Measurements from ENCODE around the gene LRRC28. TPM values are rescaled to one million over a fixed set of nuclear protein-coding genes. Genes with fewer than 3 reads are reported as not detected.

LRRC28 gene
- total RNA-seq, 1 donor from 2014 or later = 7.4 TPM

GRCh38 chr15:99305761-99306505 lies 54.7 kb downstream of the LRRC28 start:
- peak in 1 of 2 donors; percentile 47 for DNase-seq (ENCODE audit: low read depth in 2 of 2)

DNA sequence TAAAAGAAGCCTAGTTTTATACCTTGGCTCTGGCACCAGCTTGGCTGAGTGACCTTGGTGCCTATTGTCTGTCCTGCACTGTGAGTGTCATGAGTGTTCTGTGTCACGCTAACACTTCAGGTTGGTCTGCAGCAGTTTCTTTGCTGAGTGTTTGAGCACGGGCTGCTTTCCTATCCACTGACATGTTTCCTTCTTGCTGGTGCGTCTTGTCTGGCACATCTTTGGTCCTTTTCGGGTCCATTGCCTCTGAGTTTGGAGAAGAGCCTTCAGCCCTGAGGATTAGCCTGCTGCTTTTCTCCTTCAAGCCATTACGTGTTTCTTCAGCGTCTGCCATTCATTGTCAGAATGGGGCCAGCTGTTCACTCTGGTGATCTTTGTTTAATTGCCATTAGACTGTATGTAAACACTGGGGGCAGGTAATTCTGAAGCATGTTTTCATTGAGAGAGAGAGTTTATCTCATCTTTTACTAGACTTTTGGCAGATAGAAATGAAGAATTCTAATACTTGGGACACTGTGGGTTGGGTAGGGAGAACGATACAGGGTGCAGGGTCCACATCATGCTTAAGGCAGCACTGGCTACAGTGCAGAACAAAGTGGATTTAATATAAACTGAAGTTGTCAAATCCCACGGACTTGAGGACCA lies 55.5 kb downstream of the LRRC28 start:
- no peak for DNase-seq (ENCODE audit: low read depth in 2 of 2)

- DNase-seq (ENCODE audit: low read depth in 2 of 2) = peak in 1 of 2 donors; percentile 9
These were observed 56.5 kb downstream of the LRRC28 start for GRCh38 chr15:99307735-99308134.

- DNase-seq (ENCODE audit: low read depth in 2 of 2) = no peak
These were observed 59.5 kb downstream of the LRRC28 start for GRCh38 chr15:99310745-99311144.

DNA sequence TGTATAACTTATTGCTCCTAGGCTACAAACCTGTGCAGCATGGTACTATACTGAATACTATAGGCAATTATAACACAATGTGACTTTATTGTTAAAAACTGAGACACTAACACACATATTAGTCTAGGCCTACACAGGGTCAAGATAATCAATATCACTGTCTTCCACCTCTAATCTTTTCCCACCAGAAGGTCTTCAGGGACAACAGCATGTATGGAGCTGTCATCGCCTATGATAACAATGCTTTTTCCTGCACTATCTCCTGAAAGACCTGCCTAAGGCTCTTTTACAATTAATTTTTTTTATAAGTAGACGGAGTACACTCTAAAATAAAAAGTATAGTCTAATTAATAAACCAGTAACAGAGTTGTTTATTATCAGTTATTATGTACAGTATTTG lies 60.9 kb downstream of the LRRC28 start:
- DNase-seq (ENCODE audit: low read depth in 2 of 2) = no peak

DNA sequence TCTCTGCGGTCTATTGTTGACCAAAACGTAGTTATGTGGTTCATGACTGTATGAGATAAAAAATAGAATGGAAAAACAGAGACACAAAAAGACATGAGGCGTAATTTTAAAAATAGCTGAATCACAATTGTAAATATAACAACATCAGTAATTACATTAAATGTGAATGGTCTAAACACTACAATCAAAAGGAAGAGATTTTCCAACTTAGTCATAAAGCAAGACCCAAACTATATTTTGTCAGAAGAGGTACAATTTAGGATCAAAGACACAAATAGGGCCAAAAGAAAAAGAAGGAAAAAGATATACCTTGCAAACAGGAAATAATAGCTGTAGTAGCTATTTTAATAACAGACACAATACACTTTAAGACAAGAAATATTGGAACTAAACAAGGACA lies 61.5 kb downstream of the LRRC28 start:
- DNase-seq (ENCODE audit: low read depth in 2 of 2) = no peak

DNA sequence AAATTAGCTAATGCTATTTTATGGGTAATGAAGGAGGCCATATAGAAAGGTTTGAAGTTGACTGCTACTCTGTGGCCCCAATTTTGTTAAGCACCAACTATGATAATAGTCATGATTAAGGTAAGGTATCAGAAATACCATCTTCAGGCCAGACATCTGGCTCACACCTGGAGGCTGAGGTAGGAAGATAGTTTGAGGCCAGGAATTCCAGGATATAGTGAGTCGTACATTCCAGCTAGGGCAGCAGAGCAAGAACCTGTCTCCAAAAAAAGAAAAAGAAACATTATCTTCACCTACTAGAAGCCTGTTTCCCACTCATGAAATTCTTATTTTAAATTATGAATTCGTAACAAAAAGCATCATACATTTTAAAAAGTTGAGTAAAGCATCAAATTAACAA lies 64.4 kb downstream of the LRRC28 start:
- no peak for DNase-seq (ENCODE audit: low read depth in 2 of 2)

- DNase-seq (ENCODE audit: low read depth in 2 of 2) = no peak
These were observed 69.3 kb downstream of the LRRC28 start for GRCh38 chr15:99320374-99321215.

GRCh38 chr15:99321468-99321867 lies 70.2 kb downstream of the LRRC28 start:
- DNase-seq (ENCODE audit: low read depth in 2 of 2) = no peak

GRCh38 chr15:99322643-99323405 lies 71.5 kb downstream of the LRRC28 start:
- no peak for DNase-seq (ENCODE audit: low read depth in 2 of 2)

DNA sequence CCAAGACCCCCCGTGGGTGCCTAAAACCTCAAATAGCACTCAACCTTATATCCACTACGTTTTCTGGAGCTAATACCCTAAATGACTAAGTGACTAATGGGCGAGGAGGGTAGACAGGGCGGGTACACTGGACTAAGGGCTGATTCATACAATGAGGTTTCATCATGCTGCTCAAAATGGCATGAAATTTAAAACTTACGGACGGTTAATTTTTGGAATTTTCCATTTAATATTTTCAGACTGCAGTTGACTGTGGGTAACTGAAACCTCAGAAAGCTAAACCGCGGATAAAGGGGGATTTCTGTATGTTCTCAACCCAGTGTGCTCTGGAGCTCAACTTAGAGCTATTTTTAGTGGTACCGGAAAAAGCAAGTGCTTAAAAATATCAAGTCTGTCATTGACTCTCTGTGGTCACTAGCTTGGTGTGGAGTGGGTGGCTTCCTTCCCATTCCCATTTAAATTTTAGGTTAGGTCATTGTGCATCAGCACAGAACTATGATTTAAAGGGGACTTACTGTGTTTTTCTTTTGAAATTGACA lies 72.9 kb downstream of the LRRC28 start:
- peak; percentile 78 to 86 for DNase-seq (ENCODE audit: low read depth in 2 of 2)

DNA sequence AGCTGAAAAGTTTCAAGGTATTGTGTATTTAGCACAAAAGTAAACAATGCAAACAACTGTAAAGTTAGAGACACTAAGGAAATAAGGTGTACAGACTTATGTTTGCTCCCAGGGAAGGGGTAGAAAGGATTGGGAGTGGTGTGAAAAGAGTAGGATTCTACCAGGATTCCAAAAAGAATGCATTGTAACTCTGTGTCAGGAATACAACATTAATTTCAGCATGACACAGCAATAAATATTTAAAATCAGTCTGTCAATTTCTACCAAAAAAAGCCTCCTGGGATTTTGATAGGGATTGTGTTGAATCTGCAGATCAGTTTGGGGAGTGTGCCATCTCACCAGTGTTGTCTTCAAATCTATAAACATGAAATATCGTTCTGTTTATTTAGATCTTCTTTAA lies 73.4 kb downstream of the LRRC28 start:
- DNase-seq (ENCODE audit: low read depth in 2 of 2) = no peak

GRCh38 chr15:99326235-99326634 lies 75.0 kb downstream of the LRRC28 start:
- no peak for DNase-seq (ENCODE audit: low read depth in 2 of 2)

DNA sequence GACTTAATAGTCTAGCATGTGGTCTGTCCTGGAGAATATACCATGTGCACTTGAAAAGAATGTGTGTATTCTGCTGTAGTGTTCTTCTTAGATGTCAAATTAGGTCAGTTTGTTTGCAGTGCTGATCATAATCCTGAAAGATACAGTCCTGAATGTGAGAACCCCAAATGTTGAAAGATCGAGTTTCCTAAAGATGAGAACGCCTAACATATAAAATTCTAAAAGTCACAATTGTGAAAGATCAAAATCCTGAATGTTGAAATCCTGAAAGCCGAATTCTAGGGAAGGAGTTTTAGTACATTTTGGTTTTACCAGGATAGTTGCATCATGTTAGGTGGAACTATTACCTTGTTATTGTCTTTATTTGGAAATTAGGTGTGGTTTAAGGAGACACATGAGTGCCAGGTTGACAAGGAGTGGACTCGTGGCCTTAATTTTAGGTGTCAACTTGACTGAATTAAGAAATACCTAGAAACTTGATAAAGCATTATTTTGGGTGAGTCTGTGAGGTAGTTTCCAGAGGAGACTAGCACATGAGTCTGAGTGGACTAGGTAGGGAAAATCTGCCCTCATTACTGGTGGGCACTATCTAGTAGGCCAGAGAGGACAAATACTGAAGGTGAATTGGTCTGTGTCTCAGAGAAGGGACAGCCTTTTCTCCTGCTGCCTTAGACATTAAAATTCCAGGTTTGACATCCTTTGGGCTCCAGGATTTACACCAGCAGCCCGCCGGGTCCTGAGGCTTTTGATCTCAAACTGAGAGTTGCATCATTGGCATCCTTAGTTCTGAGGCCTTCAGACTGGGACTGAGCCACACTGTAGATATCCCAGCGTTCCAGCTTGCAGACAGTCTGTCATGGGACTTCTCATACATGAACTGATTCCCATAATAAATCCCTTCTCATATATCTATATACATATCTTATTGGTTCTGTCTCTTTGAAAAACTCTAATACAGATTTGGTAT lies 77.1 kb downstream of the LRRC28 start:
- DNase-seq (ENCODE audit: low read depth in 2 of 2) = no peak

GRCh38 chr15:99331381-99331780 lies 80.1 kb downstream of the LRRC28 start:
- no peak for DNase-seq (ENCODE audit: low read depth in 2 of 2)

- no peak for DNase-seq (ENCODE audit: low read depth in 2 of 2)
These were observed 82.1 kb downstream of the LRRC28 start for GRCh38 chr15:99333413-99333812.

DNA sequence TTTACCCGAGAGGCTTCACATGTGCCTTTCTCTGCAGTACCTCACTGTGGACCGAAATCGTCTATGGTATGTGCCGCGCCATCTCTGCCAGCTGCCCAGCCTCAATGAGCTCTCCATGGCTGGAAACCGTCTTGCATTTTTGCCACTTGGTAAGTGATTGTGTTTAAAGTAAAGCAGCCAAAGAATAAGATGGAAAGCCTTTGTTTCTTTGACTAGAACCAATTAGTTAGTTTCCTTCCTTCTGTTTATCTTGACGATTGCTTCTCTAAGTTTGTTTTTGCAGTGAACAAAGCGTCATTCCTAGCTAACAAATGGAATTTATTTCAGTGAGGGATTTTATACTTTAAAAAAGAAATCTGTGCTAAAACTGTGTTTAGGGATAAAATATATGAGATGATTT lies 82.7 kb downstream of the LRRC28 start:
- peak in 1 of 2 donors; percentile 39 for DNase-seq (ENCODE audit: low read depth in 2 of 2)

GRCh38 chr15:99335508-99335907 lies 84.2 kb downstream of the LRRC28 start:
- DNase-seq (ENCODE audit: low read depth in 2 of 2) = no peak

DNA sequence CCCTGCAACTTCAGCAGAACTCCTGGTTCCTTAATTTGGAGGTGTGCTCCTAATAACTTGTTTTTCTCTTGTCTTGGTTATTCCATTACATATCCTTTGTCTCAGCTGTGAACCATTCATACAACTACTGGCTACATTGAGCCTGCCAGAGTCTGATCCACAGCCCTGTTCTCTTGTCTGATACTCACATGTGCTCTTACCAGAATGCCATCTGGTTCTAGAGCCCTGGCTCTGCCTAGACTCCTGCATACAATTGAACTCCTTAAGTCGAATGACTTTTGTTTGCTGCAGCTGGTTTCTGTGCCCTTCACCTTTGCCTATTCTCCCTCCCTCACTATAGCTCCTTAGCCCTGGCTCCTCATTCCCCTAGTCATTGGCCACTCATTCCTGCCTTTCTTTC lies 85.5 kb downstream of the LRRC28 start:
- no peak for DNase-seq (ENCODE audit: low read depth in 2 of 2)

- no peak for DNase-seq (ENCODE audit: low read depth in 2 of 2)
These were observed 89.1 kb downstream of the LRRC28 start for GRCh38 chr15:99340347-99340746.
